Esophagus (tissue), 2 donors: ENCODE measurements around the gene CCNDBP1. TPM values are rescaled to one million over a fixed set of nuclear protein-coding genes. Genes with fewer than 3 reads are reported as not detected.
"Not testable (repeated sequence)": the region's sequence is repeated elsewhere in the genome, so short reads cannot be mapped to it uniquely, and the experiment has no call there.

Experiments
- H3K27ac ChIP-seq, 2 donors: one replicate each; pipeline ENCODE4 v1.5.1; 2013; ENCODE audit warnings: low read depth in 2 of 2, mild to moderate bottlenecking in 2 of 2, inconsistent platforms in 1 of 2, low read length in 1 of 2, moderate library complexity in 1 of 2
- H3K27me3 ChIP-seq, 2 donors: one replicate each; pipeline ENCODE4 v1.6.1; 2013; ENCODE audit warnings: low read length in 2 of 2, control low read depth in 1 of 2, mild to moderate bottlenecking in 1 of 2; ENCODE audit not compliant: insufficient read depth in 2 of 2, control insufficient read depth in 1 of 2
- H3K36me3 ChIP-seq, 2 donors: one replicate each; pipeline ENCODE4 v1.6.1; 2013; ENCODE audit warnings: low read length in 1 of 2; ENCODE audit not compliant: control insufficient read depth in 2 of 2, insufficient read depth in 2 of 2
- H3K4me1 ChIP-seq, 2 donors: one replicate each; pipeline ENCODE4 v1.6.1; 2013; ENCODE audit warnings: low read length in 1 of 2; ENCODE audit not compliant: control insufficient read depth in 2 of 2, insufficient read depth in 2 of 2
- H3K4me3 ChIP-seq, 2 donors: one replicate each; pipeline ENCODE4 v1.5.1; 2013; ENCODE audit warnings: low read length in 2 of 2, mild to moderate bottlenecking in 2 of 2, low read depth in 1 of 2, moderate library complexity in 1 of 2
- H3K9me3 ChIP-seq, 2 donors: one replicate each; pipeline ENCODE4 v1.6.1; 2013; ENCODE audit warnings: mild to moderate bottlenecking in 2 of 2, low read depth in 1 of 2, low read length in 1 of 2, moderate library complexity in 1 of 2; ENCODE audit not compliant: control insufficient read depth in 2 of 2, insufficient read depth in 1 of 2
- WGBS, 2 donors: extraction: QIAGEN DNeasy Blood & Tissue Kit; methylation state at CpG; one replicate each; pipeline ENCODE4 v1.1.7; 2013; 5-methylcytosine and 5-hydroxymethylcytosine counted together
- polyA plus RNA-seq, 2 donors: library from polyadenylated mRNA; stranded (reverse); fragments of 200-250 nt; gene quantifications; one replicate each; pipeline ENCODE4 v1.2.3, GENCODE V29; 2013
- donor health status: healthy with polysubstance abuse.
- donor health status: Bipolar disorder and iron deficiency.

The CCNDBP1 gene, protein sequence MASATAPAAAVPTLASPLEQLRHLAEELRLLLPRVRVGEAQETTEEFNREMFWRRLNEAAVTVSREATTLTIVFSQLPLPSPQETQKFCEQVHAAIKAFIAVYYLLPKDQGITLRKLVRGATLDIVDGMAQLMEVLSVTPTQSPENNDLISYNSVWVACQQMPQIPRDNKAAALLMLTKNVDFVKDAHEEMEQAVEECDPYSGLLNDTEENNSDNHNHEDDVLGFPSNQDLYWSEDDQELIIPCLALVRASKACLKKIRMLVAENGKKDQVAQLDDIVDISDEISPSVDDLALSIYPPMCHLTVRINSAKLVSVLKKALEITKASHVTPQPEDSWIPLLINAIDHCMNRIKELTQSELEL
- 10 to 100 TPM; 48.0 to 57.4 TPM for polyA plus RNA-seq

DNA sequence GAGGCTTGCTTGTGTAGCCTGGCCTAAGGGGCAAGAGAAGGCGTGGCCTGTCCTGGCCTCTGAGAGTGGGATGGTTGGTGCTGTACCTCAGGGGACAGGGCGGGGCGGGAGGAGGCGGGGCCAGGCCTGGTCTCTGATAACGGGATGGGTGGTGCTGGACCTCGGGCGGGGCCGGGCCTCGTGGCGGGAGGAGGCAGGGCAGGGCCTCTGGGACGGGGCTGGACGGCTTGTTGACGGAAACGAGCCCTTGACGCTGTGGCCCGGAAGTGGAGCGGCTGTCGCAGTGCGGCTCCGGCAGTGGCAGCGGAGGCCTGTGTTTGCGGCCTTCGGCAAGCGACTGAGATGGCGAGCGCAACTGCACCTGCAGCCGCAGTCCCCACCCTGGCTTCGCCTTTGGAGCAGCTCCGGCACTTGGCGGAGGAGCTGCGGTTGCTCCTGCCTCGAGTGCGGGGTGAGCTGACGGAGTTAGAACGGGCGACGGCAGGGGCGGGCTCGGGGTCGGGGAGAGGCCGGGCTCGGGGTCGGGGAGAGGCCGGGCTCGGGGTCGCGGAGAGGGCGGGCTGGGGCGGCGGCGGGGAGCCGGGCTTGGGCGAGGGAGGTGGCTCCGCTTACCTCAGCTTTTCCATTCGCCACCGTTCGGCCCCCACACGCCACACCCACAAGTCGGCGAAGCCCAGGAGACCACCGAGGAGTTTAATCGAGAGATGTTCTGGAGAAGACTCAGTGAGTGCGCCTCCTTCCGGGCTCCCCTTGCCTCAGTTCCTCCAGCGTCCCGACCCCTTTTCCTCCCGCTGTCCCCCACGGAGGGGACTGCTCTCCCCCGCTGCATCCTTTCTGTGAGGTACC lies at the start of gene CCNDBP1:
Gene CCNDBP1 (plus strand): TSS at position 247 of the 846 bp plus-strand sequence. CDS start 96 bp downstream, at position 343.
- Histone ChIP-seq H3K9me3 (no peaks in the 10 kb centered on the region), H3K4me3 (peak within 1 kb of the TSS; percentile 81 to 86), H3K36me3 (peaks cover 0 to 5% of the 10 kb centered on the region in 2 donors), H3K27me3 (no peaks in the 10 kb centered on the region), H3K27ac (peak within 1 kb of the TSS; percentile 96), H3K4me1 (no peaks in the 10 kb centered on the region)
- 1% methylated on average over 39 to 69 of the region's 69 CpGs for WGBS, 2 donors

DNA sequence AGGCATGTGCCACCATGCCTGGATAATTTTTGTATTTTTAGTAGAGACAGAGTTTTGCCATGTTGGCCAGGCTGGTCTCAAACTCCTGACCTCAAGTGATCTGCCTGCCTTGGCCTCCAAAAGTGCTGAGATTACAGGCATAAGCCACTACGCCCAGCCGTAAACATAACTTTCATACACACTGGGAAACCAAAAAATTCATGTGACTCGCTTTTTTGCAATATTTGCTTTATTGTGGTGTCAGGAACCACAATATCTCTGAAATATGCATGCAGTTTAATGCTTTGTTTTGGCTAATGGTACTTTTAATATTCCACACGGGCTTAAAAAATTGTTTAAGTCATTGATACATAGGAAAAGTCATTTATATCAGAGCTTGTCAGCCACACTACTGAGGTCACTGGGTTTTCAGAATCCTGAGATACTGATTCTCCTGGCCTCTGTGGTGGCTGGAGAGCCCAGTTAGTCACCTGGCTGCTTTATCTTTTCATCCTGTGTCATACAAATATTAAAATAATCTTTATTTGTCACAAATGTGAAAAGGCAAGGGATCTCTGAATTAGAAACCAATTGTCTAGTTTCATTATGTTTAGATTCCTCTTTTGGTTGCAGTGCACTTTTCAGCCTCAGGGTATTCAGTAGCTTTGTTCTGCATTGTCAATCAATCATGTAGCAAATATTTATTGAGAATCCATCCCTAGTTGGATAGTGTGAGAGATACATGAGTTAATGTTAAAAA lies 41.8 kb upstream of the CCNDBP1 start:
- H3K4me3 ChIP-seq, result no peak overlapping the region
- no peaks in the 10 kb centered on the region for H3K4me1 ChIP-seq
- H3K27ac ChIP-seq, result no peak overlapping the region
- H3K36me3 ChIP-seq, result peaks cover 15 to 19% of the 10 kb centered on the region in 2 donors
- H3K9me3 ChIP-seq, result no peaks in the 10 kb centered on the region
- H3K27me3 ChIP-seq, result no peaks in the 10 kb centered on the region
- 84 to 85% methylated on average over 4 of the region's 4 CpGs for WGBS, 2 donors

DNA sequence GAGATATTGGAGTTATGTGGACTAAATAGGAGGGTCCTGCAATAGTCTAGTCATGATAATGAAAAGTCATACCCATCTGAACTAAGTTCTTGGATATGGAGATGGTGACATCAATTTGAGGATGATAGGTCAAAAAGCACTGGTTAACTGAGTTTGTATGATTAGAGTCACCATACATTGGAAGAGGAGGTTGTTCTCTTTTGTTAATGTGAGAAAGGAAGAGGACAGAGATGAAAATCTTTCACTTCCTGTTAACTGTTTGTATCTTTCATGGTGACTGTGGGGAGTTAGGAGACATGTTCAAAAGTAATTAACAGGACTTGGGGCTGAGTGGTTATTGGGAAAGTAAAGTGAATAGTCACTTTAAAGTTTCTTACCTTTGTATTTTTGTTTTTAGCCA lies 40.7 kb upstream of the CCNDBP1 start:
- Histone ChIP-seq H3K4me1 (no peaks in the 10 kb centered on the region), H3K36me3 (peaks cover 11 to 13% of the 10 kb centered on the region in 2 donors), H3K9me3 (no peaks in the 10 kb centered on the region), H3K27ac (no peak overlapping the region), H3K27me3 (no peaks in the 10 kb centered on the region), H3K4me3 (no peak overlapping the region)

DNA sequence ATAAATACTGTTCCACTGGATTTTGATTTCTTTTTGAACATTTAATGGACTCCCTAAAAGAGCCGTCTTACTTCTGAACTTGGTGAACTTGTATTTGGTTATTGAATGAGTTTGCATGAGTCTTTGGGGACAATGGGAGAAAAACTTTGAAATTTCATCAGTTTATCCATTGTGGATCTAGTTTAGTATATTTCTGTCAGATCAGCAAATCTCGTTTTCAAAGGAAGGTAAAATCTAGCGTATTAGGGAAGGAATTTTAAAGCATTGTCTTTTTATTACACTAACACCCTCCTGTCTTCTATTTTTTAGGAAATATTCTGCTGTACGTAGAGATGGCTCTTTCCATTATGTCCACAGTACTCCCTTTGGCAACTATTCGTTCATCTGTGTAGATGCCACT lies 39.0 kb upstream of the CCNDBP1 start:
- Histone ChIP-seq H3K4me3 (no peak overlapping the region), H3K9me3 (no peaks in the 10 kb centered on the region), H3K4me1 (no peaks in the 10 kb centered on the region), H3K27ac (no peak overlapping the region), H3K27me3 (no peaks in the 10 kb centered on the region), H3K36me3 (no peaks in the 10 kb centered on the region)
- 90 to 91% methylated on average over 5 of the region's 5 CpGs for WGBS, 2 donors

DNA sequence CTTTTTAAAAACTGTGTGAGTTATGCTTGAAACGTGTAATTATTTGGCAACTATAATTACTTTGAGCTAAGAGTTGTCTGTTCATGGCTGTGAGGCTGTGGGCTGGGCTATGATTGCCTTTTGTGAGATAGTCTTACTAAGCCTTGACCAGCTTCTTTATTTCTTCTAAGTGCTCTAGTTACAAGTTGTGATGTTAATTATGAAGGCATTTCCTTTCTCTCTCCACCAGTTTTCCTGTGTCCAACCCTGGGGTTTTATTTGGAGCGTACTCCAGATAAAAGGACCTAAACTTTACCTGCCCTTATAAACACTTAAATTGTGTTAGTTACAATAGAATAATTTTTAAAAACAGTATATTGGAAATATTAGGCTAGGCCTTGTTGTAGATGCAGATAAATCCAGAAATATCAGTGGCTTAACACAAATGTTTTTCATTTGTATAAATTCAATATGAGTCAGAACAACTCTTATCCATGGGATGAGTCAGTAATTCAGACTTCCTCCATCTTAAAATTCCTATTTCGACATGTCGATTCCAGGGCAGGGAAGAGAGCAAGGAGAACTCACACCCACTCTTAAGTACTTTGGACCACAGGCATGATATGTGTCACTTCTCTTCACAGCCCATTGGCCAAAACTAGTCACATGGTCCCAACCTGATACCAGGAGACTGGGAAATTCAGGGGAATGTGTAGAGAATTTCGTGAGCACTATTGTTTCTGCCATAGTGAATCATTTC lies 34.8 kb upstream of the CCNDBP1 start:
- Histone ChIP-seq H3K4me3 (no peak overlapping the region), H3K27ac (peak overlapping the region; percentile 42 to 65), H3K9me3 (no peaks in the 10 kb centered on the region), H3K27me3 (no peaks in the 10 kb centered on the region), H3K36me3 (no peaks in the 10 kb centered on the region), H3K4me1 (no peaks in the 10 kb centered on the region)
- WGBS, 2 donors, result 75 to 76% methylated on average over 5 of the region's 5 CpGs

DNA sequence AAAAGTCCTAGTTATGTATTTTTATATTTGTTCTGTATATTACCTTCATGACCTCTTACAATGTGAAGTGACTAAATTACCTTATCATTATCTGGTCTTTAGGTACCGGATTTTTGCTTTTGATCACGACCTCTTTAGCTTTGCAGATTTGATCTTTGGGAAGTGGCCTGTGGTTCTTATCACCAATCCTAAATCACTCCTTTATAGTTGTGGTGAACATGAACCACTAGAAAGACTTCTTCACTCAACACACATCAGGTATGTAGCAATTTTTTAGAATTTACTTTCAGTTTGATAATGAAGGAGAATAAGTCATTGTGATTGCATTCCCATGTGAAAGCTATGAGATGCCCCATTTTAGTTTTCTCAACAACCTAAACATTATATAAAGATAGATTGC lies 33.5 kb upstream of the CCNDBP1 start:
- 81 to 93% methylated on average over 2 of the region's 2 CpGs for WGBS, 2 donors
- Histone ChIP-seq H3K36me3 (no peaks in the 10 kb centered on the region), H3K27ac (no peak overlapping the region)

DNA sequence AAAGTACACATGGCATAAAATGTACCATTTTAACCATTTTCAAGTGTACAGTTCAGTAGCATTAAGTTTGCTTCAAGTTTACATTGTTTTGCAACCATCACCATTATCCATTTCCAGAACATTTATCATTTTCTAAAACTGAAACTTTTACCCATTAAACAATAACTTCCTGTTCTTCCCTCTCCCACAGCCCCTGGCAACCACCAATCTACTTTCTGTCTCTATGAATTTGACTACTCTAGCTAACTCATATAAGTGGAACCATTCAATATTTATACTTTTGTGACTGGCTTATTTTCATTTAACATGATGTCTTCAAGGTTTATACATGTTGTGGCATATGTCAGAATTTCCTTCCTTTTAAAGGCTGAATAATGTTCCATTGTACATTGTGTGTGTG lies 31.9 kb upstream of the CCNDBP1 start:
- no peaks in the 10 kb centered on the region for H3K36me3 ChIP-seq

More for the DNA sequence above, 33.5 kb upstream of the CCNDBP1 start:
- no peak overlapping the region for H3K4me3 ChIP-seq
- no peaks in the 10 kb centered on the region for H3K9me3 ChIP-seq
- H3K4me1 ChIP-seq, result no peaks in the 10 kb centered on the region
- H3K27me3 ChIP-seq, result no peaks in the 10 kb centered on the region

DNA sequence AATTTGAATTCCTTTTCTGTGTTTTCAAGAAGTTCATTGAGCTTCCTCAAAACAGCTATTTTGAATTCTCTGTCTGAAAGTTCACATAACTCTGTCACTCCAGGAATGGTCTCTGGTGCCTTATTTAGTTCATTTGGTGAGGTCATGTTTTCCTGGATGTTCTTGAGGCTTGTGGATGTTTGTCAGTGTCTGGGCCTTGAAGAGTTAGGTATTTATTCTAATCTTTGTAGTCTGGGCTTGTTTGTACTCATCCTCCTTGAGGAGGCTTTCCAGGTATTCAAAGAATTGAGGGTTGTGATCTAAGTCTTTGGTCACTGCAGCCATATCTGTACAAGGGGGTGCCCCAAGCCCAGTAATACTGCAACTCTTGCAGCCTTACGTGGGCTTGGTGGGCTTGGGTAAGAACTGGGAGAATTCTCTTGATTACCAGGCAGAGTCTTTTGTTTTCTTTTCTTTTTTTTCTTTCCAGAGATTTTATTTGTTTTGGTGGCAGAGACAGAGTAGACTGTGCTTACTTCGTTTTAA lies 19.3 kb upstream of the CCNDBP1 start:
- Histone ChIP-seq H3K4me1 (peaks cover 0 to 9% of the 10 kb centered on the region in 2 donors), H3K9me3 (no peaks in the 10 kb centered on the region), H3K4me3 (no peak overlapping the region), H3K36me3 (peaks cover 2 to 7% of the 10 kb centered on the region in 2 donors), H3K27ac (no peak overlapping the region), H3K27me3 (no peaks in the 10 kb centered on the region)
- WGBS, 2 donors, result 78 to 88% methylated on average over 1 to 2 of the region's 2 CpGs

More for the DNA sequence above, 31.9 kb upstream of the CCNDBP1 start:
- H3K4me1 ChIP-seq, result no peaks in the 10 kb centered on the region
- H3K9me3 ChIP-seq, result no peaks in the 10 kb centered on the region
- no peak overlapping the region for H3K27ac ChIP-seq
- no peaks in the 10 kb centered on the region for H3K27me3 ChIP-seq
- H3K4me3 ChIP-seq, result no peak overlapping the region

DNA sequence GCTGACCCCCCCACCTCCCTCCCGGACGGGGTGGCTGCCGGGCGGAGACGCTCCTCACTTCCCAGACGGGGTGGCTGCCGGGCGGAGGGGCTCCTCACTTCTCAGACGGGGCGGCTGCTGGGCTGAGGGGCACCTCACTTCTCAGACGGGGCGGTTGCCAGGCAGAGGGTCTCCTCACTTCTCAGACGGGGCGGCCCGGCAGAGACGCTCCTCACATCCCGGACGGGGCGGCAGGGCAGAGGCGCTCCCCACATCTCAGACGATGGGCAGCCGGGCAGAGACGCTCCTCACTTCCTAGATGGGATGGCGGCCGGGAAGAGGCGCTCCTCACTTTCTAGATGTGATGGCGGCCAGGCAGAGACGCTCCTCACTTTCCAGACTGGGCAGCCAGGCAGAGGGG lies 17.9 kb upstream of the CCNDBP1 start:
- H3K27me3 ChIP-seq, H3K9me3 ChIP-seq, H3K4me3 ChIP-seq, H3K36me3 ChIP-seq, H3K4me1 ChIP-seq, H3K27ac ChIP-seq: not testable (repeated sequence)
- 98 to 99% methylated on average over 12 to 28 of the region's 28 CpGs for whole genome bisulfite sequencing, 2 donors
